Measurements from ENCODE around the gene ACACB.
A peak's percentile ranks its signal among the peaks of the same experiment; 100 is the strongest.
"Not testable (repeated sequence)": the region's sequence is repeated elsewhere in the genome, so short reads cannot be mapped to it uniquely, and the experiment has no call there.

The ACACB gene

DNA sequence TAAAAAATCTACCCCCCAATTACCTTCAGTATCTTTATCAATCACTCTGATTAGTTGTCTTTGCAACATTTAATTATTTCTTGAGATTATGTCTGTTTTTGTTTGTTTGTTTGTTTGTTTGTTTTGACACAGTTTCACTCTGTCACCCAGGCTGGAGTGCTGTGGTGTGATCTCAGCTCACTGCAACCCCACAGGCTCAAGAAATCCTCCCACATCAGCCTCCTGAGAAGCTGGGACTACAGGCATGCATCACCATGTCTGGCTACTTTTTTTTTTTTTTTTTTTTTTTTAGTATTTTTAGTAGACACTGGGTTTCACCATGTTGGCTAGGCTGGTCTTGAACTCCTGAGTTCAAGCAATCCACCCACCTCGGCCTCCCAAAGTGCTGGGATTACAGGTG lies 30.7 kb downstream of the ACACB start:
- H3K27me3 ChIP-seq (ENCODE audit: control insufficient read depth, insufficient read depth, low read length); H3K4me3 ChIP-seq (ENCODE audit: low read depth, low read length); H3K9ac ChIP-seq (ENCODE audit: low read length); H3K9me3 ChIP-seq (ENCODE audit: control insufficient read depth, insufficient read depth, low read depth, low read length); H3K4me1 ChIP-seq (ENCODE audit: control insufficient read depth, insufficient read depth, low read length); H3K27ac ChIP-seq (ENCODE audit: low read depth, low read length); H3K36me3 ChIP-seq (ENCODE audit: control insufficient read depth, insufficient read depth, low read length): not testable (repeated sequence)

DNA sequence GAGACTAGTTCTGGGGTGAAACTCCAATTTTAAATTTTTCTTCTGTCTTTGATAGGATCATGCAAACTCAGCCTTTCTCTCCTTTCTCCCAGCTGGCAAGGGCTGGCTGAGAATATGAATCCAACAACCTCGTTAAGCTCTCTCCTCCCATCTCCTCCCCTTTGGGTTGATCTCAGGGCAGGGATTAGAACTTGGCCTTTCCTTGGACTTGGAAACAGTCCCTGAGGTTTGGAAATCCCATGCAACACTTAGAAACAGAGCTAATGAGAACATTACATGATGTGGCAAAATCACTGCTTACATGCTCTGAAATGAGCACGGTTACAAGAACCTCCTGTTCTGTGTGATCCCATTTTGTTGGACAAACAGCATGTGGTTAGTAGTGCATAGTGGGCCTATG lies 31.6 kb downstream of the ACACB start:
- Histone ChIP-seq H3K9ac (ENCODE audit: low read length) (no peak overlapping the region), H3K4me3 (ENCODE audit: low read depth, low read length) (no peak overlapping the region), H3K27ac (ENCODE audit: low read depth, low read length) (no peak overlapping the region), H3K4me1 (ENCODE audit: control insufficient read depth, insufficient read depth, low read length) (no peaks in the 10 kb centered on the region), H3K36me3 (ENCODE audit: control insufficient read depth, insufficient read depth, low read length) (no peaks in the 10 kb centered on the region), H3K9me3 (ENCODE audit: control insufficient read depth, insufficient read depth, low read depth, low read length) (no peaks in the 10 kb centered on the region), H3K27me3 (ENCODE audit: control insufficient read depth, insufficient read depth, low read length) (peaks cover 4% of the 10 kb centered on the region; the same call in 1 of the 2 replicates)

DNA sequence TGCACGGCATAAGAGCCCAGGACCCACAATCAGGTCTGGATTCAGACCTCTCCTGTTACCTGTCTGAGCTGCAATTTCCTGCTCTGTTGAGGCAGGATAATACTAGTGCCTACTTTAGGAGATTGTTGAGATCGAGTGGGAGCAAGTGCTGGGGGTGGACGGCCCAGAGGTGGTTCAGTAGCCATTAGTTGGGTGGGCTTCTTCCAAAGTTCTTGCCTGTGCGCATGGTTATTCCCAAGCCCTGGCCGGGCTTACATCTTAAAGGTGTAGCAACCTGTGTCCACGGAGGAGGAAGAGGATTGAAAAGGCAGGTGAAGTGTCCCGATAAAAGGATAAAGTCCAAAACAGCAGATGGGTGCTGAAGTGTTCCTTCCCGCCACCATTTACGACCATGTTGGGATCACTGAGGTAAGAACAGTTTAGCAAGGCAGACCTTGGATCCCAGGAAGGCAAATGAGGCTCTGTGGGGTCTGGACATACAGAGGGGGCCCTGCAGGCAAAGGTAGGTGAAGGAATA lies 33.8 kb downstream of the ACACB start:
- H3K27ac ChIP-seq (ENCODE audit: low read depth, low read length): no peak overlapping the region
- no peak overlapping the region for H3K9ac ChIP-seq (ENCODE audit: low read length)
- no peaks in the 10 kb centered on the region for H3K36me3 ChIP-seq (ENCODE audit: control insufficient read depth, insufficient read depth, low read length)
- H3K4me1 ChIP-seq (ENCODE audit: control insufficient read depth, insufficient read depth, low read length): peaks cover 5% of the 10 kb centered on the region; the same call in 1 of the 2 replicates
- no peaks in the 10 kb centered on the region for H3K9me3 ChIP-seq (ENCODE audit: control insufficient read depth, insufficient read depth, low read depth, low read length)
- H3K27me3 ChIP-seq (ENCODE audit: control insufficient read depth, insufficient read depth, low read length): peaks cover 14% of the 10 kb centered on the region
- H3K4me3 ChIP-seq (ENCODE audit: low read depth, low read length): no peak overlapping the region

DNA sequence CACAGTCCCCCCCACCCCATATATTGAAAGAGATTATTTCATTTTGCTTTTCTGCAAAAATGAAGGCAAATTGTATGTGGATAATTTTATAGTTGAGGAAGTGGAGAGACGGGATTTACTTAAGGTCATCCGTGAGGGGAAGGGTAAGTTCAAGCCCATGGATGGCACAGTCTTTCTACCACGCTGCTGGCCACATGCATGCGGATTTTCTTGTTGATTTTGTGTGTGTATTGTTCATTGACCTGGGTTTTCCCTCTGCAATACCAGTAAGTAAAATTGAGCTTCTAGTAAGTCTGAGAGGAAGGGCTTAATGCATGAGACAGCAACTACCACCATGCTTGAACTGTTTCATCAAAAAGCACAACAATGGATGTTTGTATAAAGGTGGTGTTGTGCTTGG lies 35.1 kb downstream of the ACACB start:
- Histone ChIP-seq H3K27ac (ENCODE audit: low read depth, low read length) (no peak overlapping the region), H3K9ac (ENCODE audit: low read length) (no peak overlapping the region), H3K36me3 (ENCODE audit: control insufficient read depth, insufficient read depth, low read length) (no peaks in the 10 kb centered on the region), H3K4me3 (ENCODE audit: low read depth, low read length) (no peak overlapping the region), H3K4me1 (ENCODE audit: control insufficient read depth, insufficient read depth, low read length) (peaks cover 10% of the 10 kb centered on the region; the same call in 1 of the 2 replicates), H3K9me3 (ENCODE audit: control insufficient read depth, insufficient read depth, low read depth, low read length) (no peaks in the 10 kb centered on the region), H3K27me3 (ENCODE audit: control insufficient read depth, insufficient read depth, low read length) (peaks cover 14% of the 10 kb centered on the region)

DNA sequence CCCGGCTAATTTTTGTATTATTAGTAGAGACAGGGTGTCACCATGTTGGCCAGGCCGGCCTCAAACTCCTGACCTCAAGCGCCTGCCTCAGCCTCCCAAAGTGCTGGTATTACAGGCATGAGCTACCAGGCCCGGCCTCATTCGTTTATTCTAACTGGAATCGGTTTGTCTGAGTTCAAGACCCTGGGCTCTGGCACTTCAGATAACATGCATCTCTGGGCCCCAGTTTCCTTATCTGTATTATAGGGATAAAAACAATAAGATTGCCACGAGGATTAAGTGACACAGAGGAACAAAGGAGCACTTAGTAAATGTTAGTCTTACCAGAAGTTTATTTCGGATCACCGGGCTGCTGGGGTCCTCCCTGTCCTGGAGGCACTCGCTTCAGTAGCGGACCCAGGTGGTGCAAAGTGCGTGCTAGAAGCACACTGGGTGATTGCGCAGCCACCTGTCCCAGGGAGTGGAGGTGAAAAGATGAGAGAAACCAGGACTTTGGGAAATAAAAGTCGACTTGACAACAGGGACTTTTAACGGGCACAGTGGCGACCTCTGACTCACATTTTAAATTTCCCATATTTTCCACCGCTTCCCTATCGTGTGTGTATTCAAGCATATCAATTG lies 37.5 kb downstream of the ACACB start:
- peaks cover 10% of the 10 kb centered on the region; the same call in 1 of the 2 replicates for H3K4me1 ChIP-seq (ENCODE audit: control insufficient read depth, insufficient read depth, low read length)
- H3K9ac ChIP-seq (ENCODE audit: low read length): peak overlapping the region; percentile 7
- H3K9me3 ChIP-seq (ENCODE audit: control insufficient read depth, insufficient read depth, low read depth, low read length): no peaks in the 10 kb centered on the region
- H3K27ac ChIP-seq (ENCODE audit: low read depth, low read length): no peak overlapping the region
- no peaks in the 10 kb centered on the region for H3K36me3 ChIP-seq (ENCODE audit: control insufficient read depth, insufficient read depth, low read length)
- H3K4me3 ChIP-seq (ENCODE audit: low read depth, low read length): peak overlapping the region; percentile 70
- H3K27me3 ChIP-seq (ENCODE audit: control insufficient read depth, insufficient read depth, low read length): peaks cover 14% of the 10 kb centered on the region

DNA sequence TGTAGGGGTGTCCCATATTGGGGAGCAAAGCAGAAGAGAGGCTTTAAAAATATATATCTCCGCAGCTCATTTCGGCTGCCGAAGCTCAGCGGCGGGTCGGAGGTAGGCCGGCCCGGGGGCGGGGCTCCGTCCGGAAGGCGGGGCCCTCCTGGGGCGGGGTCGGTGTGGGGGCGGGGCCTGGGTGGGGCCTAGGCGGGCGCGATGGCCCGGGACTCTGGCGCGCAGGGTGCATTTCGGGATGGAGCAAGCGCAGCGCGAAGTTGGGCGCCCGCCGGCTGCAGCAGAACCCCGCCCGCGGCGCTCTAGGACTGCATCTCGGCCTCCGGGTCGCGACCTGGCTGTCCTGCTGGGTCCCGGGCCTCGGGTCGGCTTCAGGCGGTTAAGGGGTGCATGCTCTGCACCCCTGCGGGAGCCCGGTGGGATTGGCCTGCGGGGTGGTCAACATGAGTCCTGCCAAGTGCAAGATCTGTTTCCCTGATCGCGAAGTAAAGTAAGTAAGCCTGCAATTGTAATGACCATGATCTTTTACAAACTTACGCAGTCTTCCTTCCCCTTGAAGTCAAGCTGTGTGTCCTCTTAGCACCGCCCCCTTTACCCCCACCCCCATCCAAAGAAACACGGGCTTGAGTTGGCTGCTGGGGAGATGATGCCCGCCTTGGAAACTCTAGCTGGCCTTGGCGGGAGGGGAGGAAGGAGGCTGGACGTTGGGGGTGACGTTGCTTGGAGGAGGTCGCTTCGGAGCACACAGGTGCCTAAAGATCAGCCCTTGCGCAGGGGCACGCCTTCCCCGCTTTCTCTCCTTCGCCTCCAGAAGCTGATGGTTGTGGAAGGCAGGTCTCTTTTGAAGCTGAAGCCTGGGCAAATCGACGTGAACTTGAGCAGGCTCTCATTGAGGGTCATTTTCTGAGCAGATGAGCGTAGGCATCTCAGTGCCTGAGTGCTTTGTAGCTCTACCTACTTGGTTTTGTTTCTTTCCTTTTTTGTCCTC lies 38.4 kb downstream of the ACACB start:
- Histone ChIP-seq H3K4me3 (ENCODE audit: low read depth, low read length) (peak overlapping the region; percentile 82), H3K27me3 (ENCODE audit: control insufficient read depth, insufficient read depth, low read length) (peaks cover 10% of the 10 kb centered on the region), H3K9ac (ENCODE audit: low read length) (peak overlapping the region; percentile 47), H3K9me3 (ENCODE audit: control insufficient read depth, insufficient read depth, low read depth, low read length) (no peaks in the 10 kb centered on the region), H3K4me1 (ENCODE audit: control insufficient read depth, insufficient read depth, low read length) (peaks cover 10% of the 10 kb centered on the region; the same call in 1 of the 2 replicates), H3K27ac (ENCODE audit: low read depth, low read length) (0 out of 2 replicates have a peak overlapping the region, but pooled peaks have one; percentile 36), H3K36me3 (ENCODE audit: control insufficient read depth, insufficient read depth, low read length) (no peaks in the 10 kb centered on the region)

DNA sequence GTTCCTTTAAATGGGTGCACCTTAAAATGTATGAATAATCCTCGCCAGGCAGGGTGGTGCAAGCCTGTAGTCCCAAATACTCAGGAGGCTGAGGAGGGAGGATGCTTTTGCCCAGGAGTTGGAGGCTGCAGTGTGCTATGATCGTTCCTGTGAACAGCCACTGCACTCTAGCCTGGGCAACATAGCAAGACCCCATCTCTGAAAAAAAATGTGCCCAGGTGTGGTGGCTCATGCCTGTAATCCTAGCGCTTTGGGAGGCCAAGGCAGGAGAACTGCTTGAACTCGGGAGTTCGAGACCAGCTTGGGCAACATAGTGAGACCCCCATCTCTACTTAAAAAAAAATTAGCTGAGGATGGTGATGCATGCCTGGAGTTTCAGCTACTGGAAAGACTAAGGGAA lies 39.6 kb downstream of the ACACB start:
- H3K9ac ChIP-seq (ENCODE audit: low read length): no peak overlapping the region
- peaks cover 10% of the 10 kb centered on the region for H3K27me3 ChIP-seq (ENCODE audit: control insufficient read depth, insufficient read depth, low read length)
- H3K9me3 ChIP-seq (ENCODE audit: control insufficient read depth, insufficient read depth, low read depth, low read length): no peaks in the 10 kb centered on the region
- H3K4me1 ChIP-seq (ENCODE audit: control insufficient read depth, insufficient read depth, low read length): peaks cover 10% of the 10 kb centered on the region; the same call in 1 of the 2 replicates
- H3K27ac ChIP-seq (ENCODE audit: low read depth, low read length): no peak overlapping the region
- no peaks in the 10 kb centered on the region for H3K36me3 ChIP-seq (ENCODE audit: control insufficient read depth, insufficient read depth, low read length)
- H3K4me3 ChIP-seq (ENCODE audit: low read depth, low read length): no peak overlapping the region

DNA sequence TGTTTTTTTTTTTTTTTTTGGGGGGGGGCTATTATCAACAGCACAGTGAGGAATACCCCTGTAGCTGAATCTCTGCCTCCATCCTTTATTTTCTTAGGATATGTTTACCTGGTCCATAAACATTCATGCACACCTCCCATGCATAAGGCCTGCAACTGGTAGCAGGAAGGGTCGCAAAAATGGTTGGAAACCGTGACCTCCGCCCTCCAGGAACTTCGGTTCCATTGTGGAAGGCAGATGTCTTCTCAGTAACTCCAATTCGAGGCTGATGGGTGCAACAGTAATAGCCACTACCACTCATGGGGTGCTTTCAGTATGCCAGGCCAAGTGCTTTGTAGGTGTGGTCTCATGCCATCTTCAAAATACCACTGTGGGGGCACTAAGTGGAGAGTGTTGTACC lies 40.2 kb downstream of the ACACB start:
- no peaks in the 10 kb centered on the region for H3K9me3 ChIP-seq (ENCODE audit: control insufficient read depth, insufficient read depth, low read depth, low read length)
- H3K36me3 ChIP-seq (ENCODE audit: control insufficient read depth, insufficient read depth, low read length): no peaks in the 10 kb centered on the region
- peaks cover 10% of the 10 kb centered on the region for H3K27me3 ChIP-seq (ENCODE audit: control insufficient read depth, insufficient read depth, low read length)
- no peak overlapping the region for H3K27ac ChIP-seq (ENCODE audit: low read depth, low read length)
- peaks cover 10% of the 10 kb centered on the region; the same call in 1 of the 2 replicates for H3K4me1 ChIP-seq (ENCODE audit: control insufficient read depth, insufficient read depth, low read length)
- no peak overlapping the region for H3K4me3 ChIP-seq (ENCODE audit: low read depth, low read length)
- no peak overlapping the region for H3K9ac ChIP-seq (ENCODE audit: low read length)

DNA sequence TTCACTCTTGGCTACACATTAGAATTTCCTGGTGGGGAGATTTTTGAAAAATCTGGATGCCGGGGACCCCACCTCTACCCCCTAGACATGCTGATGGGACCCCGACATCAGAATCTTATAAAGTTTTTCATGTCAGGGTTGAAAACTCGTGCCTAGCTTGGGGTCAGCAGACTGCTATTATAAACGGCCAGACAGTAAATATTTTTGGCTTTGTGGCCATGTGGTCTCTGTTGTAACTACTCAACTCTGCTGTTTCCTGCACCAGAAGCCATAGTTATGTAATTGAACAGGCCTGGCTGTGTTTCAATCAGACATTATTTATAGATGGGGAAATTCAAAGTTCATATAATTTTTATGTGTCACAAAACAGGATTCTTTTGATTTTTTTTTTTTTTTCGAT lies 41.6 kb downstream of the ACACB start:
- no peaks in the 10 kb centered on the region for H3K36me3 ChIP-seq (ENCODE audit: control insufficient read depth, insufficient read depth, low read length)
- H3K9ac ChIP-seq (ENCODE audit: low read length): no peak overlapping the region
- H3K27me3 ChIP-seq (ENCODE audit: control insufficient read depth, insufficient read depth, low read length): peaks cover 10% of the 10 kb centered on the region
- no peak overlapping the region for H3K27ac ChIP-seq (ENCODE audit: low read depth, low read length)
- no peak overlapping the region for H3K4me3 ChIP-seq (ENCODE audit: low read depth, low read length)
- no peaks in the 10 kb centered on the region for H3K9me3 ChIP-seq (ENCODE audit: control insufficient read depth, insufficient read depth, low read depth, low read length)
- peaks cover 10% of the 10 kb centered on the region; the same call in 1 of the 2 replicates for H3K4me1 ChIP-seq (ENCODE audit: control insufficient read depth, insufficient read depth, low read length)

DNA sequence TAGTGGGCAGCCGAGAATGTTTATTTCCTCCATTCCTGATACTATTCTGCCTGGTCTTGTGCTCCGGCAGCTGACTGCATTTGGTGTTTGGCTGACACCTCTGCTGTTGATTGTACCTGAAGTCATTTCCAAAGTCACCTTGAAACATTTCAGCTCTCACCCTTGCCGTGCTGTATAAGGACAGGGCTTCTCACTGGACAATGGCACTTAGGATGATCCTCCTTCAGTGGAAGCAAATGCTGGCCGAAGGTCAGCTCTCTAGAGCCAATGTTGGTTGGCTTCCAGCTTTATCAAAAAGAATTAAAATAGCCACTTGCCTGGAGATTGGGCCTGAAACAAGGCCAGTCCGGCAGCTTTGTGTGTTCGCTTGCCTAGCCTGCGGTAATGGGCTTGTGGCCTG lies 44.0 kb downstream of the ACACB start:
- Histone ChIP-seq H3K4me3 (ENCODE audit: low read depth, low read length) (no peak overlapping the region), H3K9me3 (ENCODE audit: control insufficient read depth, insufficient read depth, low read depth, low read length) (peaks cover 3% of the 10 kb centered on the region; the same call in 1 of the 2 replicates), H3K9ac (ENCODE audit: low read length) (no peak overlapping the region), H3K27me3 (ENCODE audit: control insufficient read depth, insufficient read depth, low read length) (no peaks in the 10 kb centered on the region), H3K36me3 (ENCODE audit: control insufficient read depth, insufficient read depth, low read length) (no peaks in the 10 kb centered on the region), H3K27ac (ENCODE audit: low read depth, low read length) (no peak overlapping the region), H3K4me1 (ENCODE audit: control insufficient read depth, insufficient read depth, low read length) (0 out of 2 replicates have a peak, but pooled peaks cover 3% of the 10 kb centered on the region)

DNA sequence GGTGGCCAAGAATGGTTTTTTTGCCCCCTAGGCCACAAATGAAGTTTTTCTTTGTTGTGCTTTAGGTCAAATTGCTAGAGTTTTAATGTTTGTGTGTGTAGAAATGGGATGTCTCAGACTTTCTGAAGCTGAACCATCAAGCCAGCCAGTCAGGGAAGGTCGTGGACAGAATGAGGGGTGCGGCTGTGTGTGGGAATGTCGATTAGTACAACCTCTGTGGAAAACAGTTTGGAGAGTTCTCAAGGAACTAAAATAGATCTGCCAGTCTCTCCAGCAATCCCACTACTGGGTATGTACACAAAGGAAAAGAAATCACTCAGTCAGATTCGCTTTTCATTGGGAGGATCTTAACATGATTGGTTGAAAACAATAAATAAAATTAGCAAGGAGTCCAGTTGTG lies 44.5 kb downstream of the ACACB start:
- H3K4me1 ChIP-seq (ENCODE audit: control insufficient read depth, insufficient read depth, low read length): no peaks in the 10 kb centered on the region
- H3K27me3 ChIP-seq (ENCODE audit: control insufficient read depth, insufficient read depth, low read length): no peaks in the 10 kb centered on the region
- H3K4me3 ChIP-seq (ENCODE audit: low read depth, low read length): no peak overlapping the region
- H3K9ac ChIP-seq (ENCODE audit: low read length): no peak overlapping the region
- peaks cover 3% of the 10 kb centered on the region; the same call in 1 of the 2 replicates for H3K9me3 ChIP-seq (ENCODE audit: control insufficient read depth, insufficient read depth, low read depth, low read length)
- no peak overlapping the region for H3K27ac ChIP-seq (ENCODE audit: low read depth, low read length)
- H3K36me3 ChIP-seq (ENCODE audit: control insufficient read depth, insufficient read depth, low read length): no peaks in the 10 kb centered on the region

Data from HUES6 (cell line).